K562 (cell line): ENCODE measurements around the gene RCC2. TPM values are rescaled to one million over a fixed set of nuclear protein-coding genes. Genes with fewer than 3 reads are reported as not detected.
A peak's percentile ranks its signal among the peaks of the same experiment; 100 is the strongest.

Experiments
- ARID1B ChIP-seq: fragments of 450-650 bp; IDR thresholded peaks from 2 replicates; pipeline ENCODE4 v1.6.1; 2016; ENCODE audit warnings: antibody characterized with exemption, mild to moderate bottlenecking, inconsistent platforms
- ARID2 ChIP-seq: fragments of 450-650 bp; IDR thresholded peaks from 2 replicates; pipeline ENCODE4 v1.6.1; 2017; ENCODE audit warnings: antibody characterized with exemption, mild to moderate bottlenecking
- CEBPZ ChIP-seq: fragments of 150-350 bp; IDR thresholded peaks from 2 replicates; pipeline ENCODE4 v1.6.1; 2014; ENCODE audit warnings: low read depth, mild to moderate bottlenecking, low read length, borderline replicate concordance
- E2F5 ChIP-seq: sonication (generic); formaldehyde crosslinking; IDR thresholded peaks from 2 replicates; pipeline ENCODE4 v1.8.0; 2022; ENCODE audit warnings: mild to moderate bottlenecking, missing genetic modification reagents
- KAT8 ChIP-seq: fragments of 450-650 bp; IDR thresholded peaks from 2 replicates; pipeline ENCODE4 v1.6.1; 2016; ENCODE audit warnings: low read depth, mild to moderate bottlenecking
- MEF2D ChIP-seq: conservative IDR thresholded peaks from 2 replicates; pipeline ENCODE4 v1.6.1; 2016; ENCODE audit warnings: low read depth, missing genetic modification characterization, missing compliant biosample characterization
- MTA3 ChIP-seq: fragments of 450-650 bp; formaldehyde crosslinking; IDR thresholded peaks from 2 replicates; pipeline ENCODE4 v1.6.1; 2017; ENCODE audit warnings: mild to moderate bottlenecking, borderline replicate concordance
- MTF1 ChIP-seq: fragments of 250-450 bp; sonication (Bioruptor Pico); IDR thresholded peaks from 2 replicates; pipeline ENCODE4 v1.9.0; 2021; ENCODE audit warnings: moderate library complexity, mild to moderate bottlenecking, inconsistent platforms, borderline replicate concordance
- NFRKB ChIP-seq: fragments of 450-650 bp; IDR thresholded peaks from 2 replicates; pipeline ENCODE4 v1.6.1; 2016; ENCODE audit warnings: low read depth
- POLR2G ChIP-seq: fragments of 200-400 bp; formaldehyde crosslinking; IDR thresholded peaks from 2 replicates; pipeline ENCODE4 v1.6.1; 2017; ENCODE audit warnings: low read depth, mild to moderate bottlenecking, antibody characterized with exemption, low read length, moderate library complexity
- RBM17 ChIP-seq: fragments of 200-400 bp; formaldehyde crosslinking; IDR thresholded peaks from 2 replicates; pipeline ENCODE4 v1.6.1; 2017; ENCODE audit warnings: low read depth, mild to moderate bottlenecking, low read length, borderline replicate concordance
- SRSF9 ChIP-seq: fragments of 200-400 bp; formaldehyde crosslinking; IDR thresholded peaks from 2 replicates; pipeline ENCODE4 v1.6.1; 2017; ENCODE audit warnings: low read depth, low read length, borderline replicate concordance
- TEAD4 ChIP-seq, 2 experiments: sonication (generic) in 1 of 2; formaldehyde crosslinking in 1 of 2; IDR thresholded peaks; 2 replicates each; pipeline versions ENCODE4 v1.6.1 to v1.8.0; 2012 to 2022; ENCODE audit warnings: borderline replicate concordance in 1 of 2, inconsistent platforms in 1 of 2, low read length in 1 of 2, mild to moderate bottlenecking in 1 of 2, missing genetic modification reagents in 1 of 2
- ZFP91 ChIP-seq: sonication (generic); formaldehyde crosslinking; IDR thresholded peaks from 2 replicates; pipeline ENCODE4 v1.8.0; 2022; ENCODE audit warnings: mild to moderate bottlenecking, missing genetic modification reagents
- ZNF395 ChIP-seq: fragments of 200-800 bp; sonication (Bioruptor generic); IDR thresholded peaks from 2 replicates; pipeline ENCODE4 v1.6.1; 2017; ENCODE audit warnings: missing genetic modification characterization, missing compliant biosample characterization
- ZNF586 ChIP-seq: fragments of 450-650 bp; formaldehyde crosslinking; conservative IDR thresholded peaks from 2 replicates; pipeline ENCODE4 v1.4.0; 2020; ENCODE audit warnings: mild to moderate bottlenecking, moderate library complexity
- polyA plus RNA-seq, 8 experiments: library from polyadenylated mRNA; depleted of rRNA in 4 of 8; stranded (reverse) in 5 of 8; unstranded in 3 of 8; fragments of >200 nt; fragmentation: Nextera tagmentation in 2 of 8; fragmentation: Illumina TruSeq in 1 of 8; extraction: Ambion mirVana in 2 of 8; extraction: Trizol in 1 of 8; gene quantifications; 2 replicates each; pipeline versions ENCODE4 v1.2.1 to v1.2.3, GENCODE V29; 2011 to 2014; ENCODE audit warnings: inconsistent platforms in 1 of 8, missing spikeins in 1 of 8
- total RNA-seq, 7 experiments: library from RNA; depleted of rRNA in 6 of 7; stranded (reverse); fragments of >200 nt in 6 of 7; fragmentation: Illumina TruSeq in 2 of 7; extraction: Trizol in 2 of 7; gene quantifications; 2 replicates each; pipeline versions ENCODE4 v1.2.1 to v1.2.3, GENCODE V29; 2011 to 2021; ENCODE audit warnings: low replicate concordance in 1 of 7

The RCC2 gene
- total and polyA plus RNA-seq, 9 of the 15 experiments (the other 6 are each of a cell fraction or from before 2014, with no cell fraction given) = 31.8 to 292 (median 116) TPM

GRCh38 chr1:17439250-17440073, at the start of gene RCC2 (continued):
- no peak for TF ChIP-seq ZNF586 (CRISPR knock-in tag)
- TF ChIP-seq POLR2G = peak; percentile 81
- TF ChIP-seq MEF2D (tag) = no peak
- TF ChIP-seq ARID1B = no peak
- no peak for TF ChIP-seq CEBPZ
- TF ChIP-seq E2F5 (CRISPR knock-in tag) = no peak
- peak; percentile 47 for TF ChIP-seq NFRKB
- TF ChIP-seq ARID2 = no peak
- TF ChIP-seq ZNF395 (CRISPR knock-in tag) = peak; percentile 78; the same call in 1 of the 2 replicates
- no peak for TF ChIP-seq RBM17
- TF ChIP-seq KAT8 = no peak
- no peak for TF ChIP-seq MTF1 (CRISPR knock-in tag)
- no peak; the same call in 1 of the 2 replicates for TF ChIP-seq TEAD4 (IDR thresholded peaks at IDR 0.05; ENCODE audit: low read length)
- TF ChIP-seq TEAD4 (CRISPR knock-in tag; IDR thresholded peaks at IDR 0.05; ENCODE audit: borderline replicate concordance) = no peak
- no peak for TF ChIP-seq SRSF9
- peak; percentile 67; the same call in 1 of the 2 replicates for TF ChIP-seq MTA3
- TF ChIP-seq ZFP91 = no peak
